ENCODE measurements around the gene CPA1.

The CPA1 gene

DNA sequence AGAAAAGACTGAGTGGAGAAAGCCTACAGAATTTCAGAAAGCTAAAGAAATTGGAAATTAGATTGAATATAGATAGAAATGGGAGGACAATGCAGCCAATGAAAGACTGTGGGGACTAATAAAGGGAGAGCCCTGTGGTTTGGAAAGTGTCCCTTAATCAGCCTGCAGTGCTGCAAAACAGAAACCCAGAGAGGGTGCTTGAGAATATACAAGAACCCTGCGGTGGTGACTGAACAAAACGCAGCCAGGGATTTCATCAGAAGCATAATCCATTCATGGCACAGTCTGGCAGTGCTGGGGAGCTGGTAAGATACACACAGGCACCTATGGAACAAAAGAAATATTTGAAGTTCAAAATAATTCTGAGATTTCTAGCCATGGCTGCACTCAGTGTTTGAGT lies 41.4 kb downstream of the CPA1 start:
- Histone ChIP-seq H3K4me2 (ENCODE audit: insufficient read depth, low read length, poor library complexity, severe bottlenecking) (no peak overlapping the region), H4K91ac (ENCODE audit: low read depth, low read length, poor library complexity) (no peak overlapping the region), H3K18ac (ENCODE audit: low read length) (no peak overlapping the region), H2BK5ac (ENCODE audit: low read length) (no peak overlapping the region), H3K4me3 (ENCODE audit: low read length in 2 of 2) (no peak overlapping the region), H3K4ac (ENCODE audit: low read length) (no peak overlapping the region), H3K9me3 (replicated peaks in 1 of 2; ENCODE audit: control insufficient read depth in 2 of 2, insufficient read depth in 1 of 2, low read depth in 1 of 2, low read length in 2 of 2) (peaks cover 0 to 2% of the 10 kb centered on the region in 2 donors), H3K27me3 (ENCODE audit: control insufficient read depth in 3 of 3, insufficient read depth in 3 of 3, low read depth in 1 of 3, low read length in 3 of 3) (no peaks in the 10 kb centered on the region), H3K9ac (ENCODE audit: low read depth, low read length, poor library complexity) (no peak overlapping the region), H3K27ac (replicated peaks; ENCODE audit: low read length) (no peak overlapping the region), H2BK15ac (ENCODE audit: low read length) (no peak overlapping the region), H3K14ac (ENCODE audit: low read length) (no peak overlapping the region), H3K36me3 (replicated peaks in 1 of 2; ENCODE audit: control insufficient read depth in 2 of 2, insufficient read depth in 2 of 2, low read length in 2 of 2) (peaks cover 2 to 9% of the 10 kb centered on the region in 2 donors), H2AK5ac (ENCODE audit: low read depth, low read length) (no peak overlapping the region), H3K4me1 (ENCODE audit: control insufficient read depth in 2 of 2, insufficient read depth in 1 of 2, low read depth in 1 of 2, low read length in 2 of 2) (peaks cover 13 to 35% of the 10 kb centered on the region in 2 donors), H4K8ac (ENCODE audit: low read depth, low read length) (no peak overlapping the region), H3K79me1 (ENCODE audit: low read depth, low read length) (no peaks in the 10 kb centered on the region), H2AFZ (ENCODE audit: low read length) (peak overlapping the region; percentile 48), H2BK120ac (ENCODE audit: low read depth, low read length) (no peak overlapping the region), H3K23ac (ENCODE audit: low read depth, low read length, poor library complexity) (no peak overlapping the region), H2BK12ac (ENCODE audit: low read length) (no peak overlapping the region)
- WGBS, 2 donors (ENCODE audit: extremely low coverage in 2 of 2, insufficient read length in 2 of 2, insufficient replicate concordance in 1 of 2): no CpG with 5 or more reads among the region's 2 CpGs
- no peak for DNase-seq (ENCODE audit: low spot score)

DNA sequence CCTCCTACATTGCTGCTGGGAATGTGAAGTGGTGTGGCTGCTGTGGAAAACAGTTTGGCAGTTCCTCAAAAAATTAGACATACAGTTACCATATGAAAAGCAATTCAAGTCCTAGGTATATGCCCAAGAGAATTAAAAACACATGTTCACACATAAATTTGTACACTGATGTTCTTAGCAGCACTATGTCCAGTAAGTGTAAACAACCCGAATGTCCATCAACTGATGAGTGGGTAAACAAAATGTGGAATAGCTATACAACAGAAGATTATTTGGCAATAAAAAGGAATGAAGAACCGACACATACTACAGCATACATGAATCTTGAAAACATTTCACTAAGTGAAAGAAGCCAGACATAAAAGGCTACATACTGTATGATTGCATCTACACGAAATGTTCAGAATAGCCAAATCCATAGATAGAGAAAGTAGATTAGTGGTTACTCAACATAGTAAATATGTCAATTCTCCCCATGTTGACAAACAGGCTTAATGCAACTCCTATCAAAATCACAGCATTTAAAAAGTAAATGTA lies 43.3 kb downstream of the CPA1 start:
- no peak overlapping the region for H2BK12ac ChIP-seq (ENCODE audit: low read length)
- H3K18ac ChIP-seq (ENCODE audit: low read length): no peak overlapping the region
- no peak overlapping the region for H3K4me2 ChIP-seq (ENCODE audit: insufficient read depth, low read length, poor library complexity, severe bottlenecking)
- no peak overlapping the region for H2BK15ac ChIP-seq (ENCODE audit: low read length)
- H3K4me3 ChIP-seq (ENCODE audit: low read length in 2 of 2): no peak overlapping the region
- H3K23ac ChIP-seq (ENCODE audit: low read depth, low read length, poor library complexity): no peak overlapping the region
- H3K36me3 ChIP-seq (replicated peaks in 1 of 2; ENCODE audit: control insufficient read depth in 2 of 2, insufficient read depth in 2 of 2, low read length in 2 of 2): peaks cover 2 to 19% of the 10 kb centered on the region in 2 donors
- H2BK120ac ChIP-seq (ENCODE audit: low read depth, low read length): no peak overlapping the region
- H3K9me3 ChIP-seq (replicated peaks in 1 of 2; ENCODE audit: control insufficient read depth in 2 of 2, insufficient read depth in 1 of 2, low read depth in 1 of 2, low read length in 2 of 2): peaks cover 0 to 2% of the 10 kb centered on the region in 2 donors
- WGBS, 2 donors (ENCODE audit: extremely low coverage in 2 of 2, insufficient read length in 2 of 2, insufficient replicate concordance in 1 of 2): no CpG with 5 or more reads among the region's 3 CpGs
- H2AFZ ChIP-seq (ENCODE audit: low read length): no peak overlapping the region
- H3K79me1 ChIP-seq (ENCODE audit: low read depth, low read length): no peaks in the 10 kb centered on the region
- no peaks in the 10 kb centered on the region for H3K27me3 ChIP-seq (ENCODE audit: control insufficient read depth in 3 of 3, insufficient read depth in 3 of 3, low read depth in 1 of 3, low read length in 3 of 3)
- H3K14ac ChIP-seq (ENCODE audit: low read length): no peak overlapping the region
- no peak overlapping the region for H2AK5ac ChIP-seq (ENCODE audit: low read depth, low read length)
- H3K27ac ChIP-seq (replicated peaks; ENCODE audit: low read length): no peak overlapping the region
- H3K4me1 ChIP-seq (ENCODE audit: control insufficient read depth in 2 of 2, insufficient read depth in 1 of 2, low read depth in 1 of 2, low read length in 2 of 2): peaks cover 8 to 19% of the 10 kb centered on the region in 2 donors
- DNase-seq (ENCODE audit: low spot score): no peak
- H2BK5ac ChIP-seq (ENCODE audit: low read length): no peak overlapping the region
- no peak overlapping the region for H4K91ac ChIP-seq (ENCODE audit: low read depth, low read length, poor library complexity)
- H3K4ac ChIP-seq (ENCODE audit: low read length): no peak overlapping the region
- H4K8ac ChIP-seq (ENCODE audit: low read depth, low read length): no peak overlapping the region
- no peak overlapping the region for H3K9ac ChIP-seq (ENCODE audit: low read depth, low read length, poor library complexity)

DNA sequence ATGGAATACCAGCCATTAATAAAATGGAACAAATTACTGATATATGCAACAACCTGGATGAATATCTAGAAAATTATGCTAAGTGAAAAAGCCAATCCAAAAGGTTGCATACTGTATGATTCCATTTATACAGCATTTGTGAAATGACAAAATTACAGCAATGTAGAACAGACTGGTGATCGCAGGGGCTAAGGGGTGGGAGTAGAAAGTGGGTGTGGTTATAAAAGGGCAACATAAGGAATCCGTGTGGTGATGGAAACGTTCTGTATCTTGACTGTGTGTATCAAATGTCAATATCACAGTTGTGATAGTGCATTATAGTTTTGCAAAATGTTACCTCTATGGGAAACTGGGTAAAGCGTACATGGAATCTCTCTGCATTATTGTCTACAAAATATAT lies 45.5 kb downstream of the CPA1 start:
- WGBS, 2 donors (ENCODE audit: extremely low coverage in 2 of 2, insufficient read length in 2 of 2, insufficient replicate concordance in 1 of 2): no CpG with 5 or more reads among the region's 4 CpGs
- no peak for DNase-seq (ENCODE audit: low spot score)
- Histone ChIP-seq H3K27me3 (ENCODE audit: control insufficient read depth in 3 of 3, insufficient read depth in 3 of 3, low read depth in 1 of 3, low read length in 3 of 3) (no peaks in the 10 kb centered on the region), H2BK12ac (ENCODE audit: low read length) (no peak overlapping the region), H2BK15ac (ENCODE audit: low read length) (no peak overlapping the region), H2AK5ac (ENCODE audit: low read depth, low read length) (no peak overlapping the region), H3K27ac (replicated peaks; ENCODE audit: low read length) (no peak overlapping the region), H3K4me2 (ENCODE audit: insufficient read depth, low read length, poor library complexity, severe bottlenecking) (no peak overlapping the region), H3K4me3 (ENCODE audit: low read length in 2 of 2) (no peak overlapping the region), H3K79me1 (ENCODE audit: low read depth, low read length) (no peaks in the 10 kb centered on the region), H3K36me3 (replicated peaks in 1 of 2; ENCODE audit: control insufficient read depth in 2 of 2, insufficient read depth in 2 of 2, low read length in 2 of 2) (peaks cover 2 to 19% of the 10 kb centered on the region in 2 donors), H3K18ac (ENCODE audit: low read length) (no peak overlapping the region), H4K91ac (ENCODE audit: low read depth, low read length, poor library complexity) (no peak overlapping the region), H2BK120ac (ENCODE audit: low read depth, low read length) (no peak overlapping the region), H2BK5ac (ENCODE audit: low read length) (no peak overlapping the region), H3K4ac (ENCODE audit: low read length) (no peak overlapping the region), H3K9ac (ENCODE audit: low read depth, low read length, poor library complexity) (no peak overlapping the region), H3K4me1 (ENCODE audit: control insufficient read depth in 2 of 2, insufficient read depth in 1 of 2, low read depth in 1 of 2, low read length in 2 of 2) (peaks cover 5 to 23% of the 10 kb centered on the region in 2 donors), H3K9me3 (replicated peaks in 1 of 2; ENCODE audit: control insufficient read depth in 2 of 2, insufficient read depth in 1 of 2, low read depth in 1 of 2, low read length in 2 of 2) (peaks cover 0 to 2% of the 10 kb centered on the region in 2 donors), H3K23ac (ENCODE audit: low read depth, low read length, poor library complexity) (no peak overlapping the region), H4K8ac (ENCODE audit: low read depth, low read length) (no peak overlapping the region), H3K14ac (ENCODE audit: low read length) (no peak overlapping the region), H2AFZ (ENCODE audit: low read length) (no peak overlapping the region)

DNA sequence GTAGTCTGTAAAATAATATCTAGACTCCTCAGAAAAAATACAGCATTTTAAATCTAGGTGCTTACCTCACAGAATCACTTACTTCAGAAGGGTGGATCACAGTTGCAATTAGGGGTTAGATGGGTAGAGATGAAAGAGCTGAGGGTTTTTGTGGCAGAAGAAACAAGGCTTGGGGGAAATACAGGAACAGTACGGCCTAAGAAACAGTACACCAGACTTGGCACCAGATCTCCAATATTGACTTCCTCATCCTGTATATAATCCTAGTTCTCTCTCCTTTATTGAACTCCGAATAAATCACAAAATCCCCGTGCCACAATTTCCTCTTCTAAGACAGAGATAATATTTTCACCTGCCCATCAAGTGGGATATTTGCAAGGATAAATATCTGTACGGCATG lies 46.3 kb downstream of the CPA1 start:
- H2BK12ac ChIP-seq (ENCODE audit: low read length): no peak overlapping the region
- no peak overlapping the region for H3K4me2 ChIP-seq (ENCODE audit: insufficient read depth, low read length, poor library complexity, severe bottlenecking)
- no peak overlapping the region for H2BK5ac ChIP-seq (ENCODE audit: low read length)
- H3K23ac ChIP-seq (ENCODE audit: low read depth, low read length, poor library complexity): no peak overlapping the region
- peaks cover 0 to 2% of the 10 kb centered on the region in 2 donors for H3K9me3 ChIP-seq (replicated peaks in 1 of 2; ENCODE audit: control insufficient read depth in 2 of 2, insufficient read depth in 1 of 2, low read depth in 1 of 2, low read length in 2 of 2)
- H2AK5ac ChIP-seq (ENCODE audit: low read depth, low read length): no peak overlapping the region
- H4K8ac ChIP-seq (ENCODE audit: low read depth, low read length): no peak overlapping the region
- H3K14ac ChIP-seq (ENCODE audit: low read length): no peak overlapping the region
- no peak overlapping the region for H2BK15ac ChIP-seq (ENCODE audit: low read length)
- no peak overlapping the region for H3K4ac ChIP-seq (ENCODE audit: low read length)
- H2BK120ac ChIP-seq (ENCODE audit: low read depth, low read length): no peak overlapping the region
- no peak for DNase-seq (ENCODE audit: low spot score)
- H3K9ac ChIP-seq (ENCODE audit: low read depth, low read length, poor library complexity): no peak overlapping the region
- no CpG with 5 or more reads among the region's 4 CpGs for WGBS, 2 donors (ENCODE audit: extremely low coverage in 2 of 2, insufficient read length in 2 of 2, insufficient replicate concordance in 1 of 2)
- H3K79me1 ChIP-seq (ENCODE audit: low read depth, low read length): no peaks in the 10 kb centered on the region
- no peak overlapping the region for H3K27ac ChIP-seq (replicated peaks; ENCODE audit: low read length)
- no peak overlapping the region for H3K4me3 ChIP-seq (ENCODE audit: low read length in 2 of 2)
- H3K18ac ChIP-seq (ENCODE audit: low read length): no peak overlapping the region
- H4K91ac ChIP-seq (ENCODE audit: low read depth, low read length, poor library complexity): no peak overlapping the region
- no peaks in the 10 kb centered on the region for H3K27me3 ChIP-seq (ENCODE audit: control insufficient read depth in 3 of 3, insufficient read depth in 3 of 3, low read depth in 1 of 3, low read length in 3 of 3)
- H3K4me1 ChIP-seq (ENCODE audit: control insufficient read depth in 2 of 2, insufficient read depth in 1 of 2, low read depth in 1 of 2, low read length in 2 of 2): peaks cover 10 to 25% of the 10 kb centered on the region in 2 donors
- H2AFZ ChIP-seq (ENCODE audit: low read length): no peak overlapping the region
- H3K36me3 ChIP-seq (replicated peaks in 1 of 2; ENCODE audit: control insufficient read depth in 2 of 2, insufficient read depth in 2 of 2, low read length in 2 of 2): peaks cover 2 to 19% of the 10 kb centered on the region in 2 donors
